Effector CD8-positive, alpha-beta T cell (primary cell): ENCODE results near the gene PRR36.

Experiments
- DNase-seq: peaks from one replicate; lab custom pipeline; 2025; lab: John Stamatoyannopoulos, UW

Gene PRR36

DNA sequence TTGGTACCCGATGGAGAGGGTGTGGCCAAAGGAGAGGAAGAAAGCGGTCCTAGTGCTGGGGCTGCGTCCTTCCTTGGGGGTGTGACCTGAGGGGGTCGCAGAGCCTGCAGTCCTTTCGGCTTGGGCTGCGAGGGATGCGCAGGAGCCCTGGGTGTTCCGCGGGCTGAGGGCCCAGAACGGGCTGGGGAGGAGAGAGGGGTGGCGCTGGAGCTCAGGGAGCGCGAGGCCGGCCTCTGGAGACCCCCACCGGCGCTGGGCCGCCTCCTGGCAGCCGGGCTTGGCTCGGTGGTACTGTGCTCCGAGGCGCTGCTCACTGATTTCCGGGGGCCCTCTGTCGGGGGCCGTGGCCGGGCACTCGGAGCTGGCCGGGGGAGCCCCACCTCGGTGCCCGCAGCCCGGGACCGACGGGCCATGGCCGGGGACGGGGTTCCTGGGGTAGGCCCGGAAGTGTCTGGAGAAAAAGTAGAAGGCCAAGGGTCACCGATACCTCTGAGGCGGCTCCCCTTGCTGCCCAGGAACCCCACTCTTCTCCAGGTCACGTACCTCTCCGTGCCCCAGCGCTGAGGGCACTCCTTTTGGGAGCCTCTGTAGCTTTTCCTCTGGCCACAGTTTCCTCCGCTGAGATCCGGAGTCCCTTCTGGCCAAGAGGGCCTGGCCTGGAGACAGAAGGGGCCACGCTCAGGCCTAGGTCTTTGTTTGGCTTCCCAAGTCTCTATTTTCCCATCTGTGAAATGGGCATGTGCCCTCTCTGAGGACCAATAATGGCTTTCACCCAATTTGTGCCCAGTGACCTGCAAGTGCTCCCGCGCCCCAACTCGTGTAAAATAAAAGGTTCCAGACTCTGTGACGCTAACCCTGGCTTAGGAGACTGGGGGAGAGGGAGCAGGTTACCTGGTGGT is 1.6 kb downstream of the PRR36 start:
- no peak for DNase-seq

DNA sequence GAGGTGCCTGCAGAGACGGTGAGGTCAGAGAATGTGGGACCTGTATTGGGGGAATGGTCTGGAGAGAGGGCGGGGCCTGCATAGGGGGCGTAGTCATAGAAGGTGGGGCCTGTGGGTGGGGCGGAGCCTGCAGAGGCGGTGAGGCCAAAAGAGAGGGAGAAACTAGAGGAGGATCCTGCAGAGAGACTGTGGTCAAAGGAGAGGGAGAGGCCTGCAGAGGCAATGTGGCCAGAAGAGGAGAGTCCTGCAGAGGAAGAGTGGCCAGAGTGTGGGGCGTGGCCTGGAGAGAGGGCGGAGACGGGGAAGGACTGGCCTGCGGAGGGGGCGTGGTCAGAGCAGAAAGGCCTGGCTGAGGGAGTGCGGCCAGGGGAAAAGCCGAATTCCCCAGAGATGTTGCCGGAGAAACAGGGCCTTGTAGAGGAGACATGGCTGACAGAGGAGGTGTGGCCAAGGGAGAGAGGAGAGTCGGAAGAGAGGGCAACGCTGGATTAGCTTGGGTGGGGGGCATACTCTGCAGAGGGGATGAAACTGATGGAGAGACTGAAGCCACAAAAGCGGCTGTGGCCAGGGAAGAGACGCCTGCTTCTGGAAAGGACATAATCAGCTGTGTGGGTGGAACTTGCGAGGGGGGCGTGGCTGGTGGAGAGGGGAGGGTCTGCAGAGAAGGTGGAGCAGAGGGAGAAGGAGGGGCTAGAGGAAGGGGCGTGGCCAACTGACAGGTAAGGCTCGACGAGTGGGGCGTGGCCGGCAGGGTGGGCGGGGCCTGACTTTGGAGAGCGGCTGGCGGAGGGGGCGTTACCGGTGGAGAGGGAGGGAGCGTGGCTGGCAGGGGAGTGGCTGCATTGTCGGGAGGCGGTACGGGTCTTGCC is 2.5 kb downstream of the PRR36 start:
- DNase-seq = peak; percentile 89

DNA sequence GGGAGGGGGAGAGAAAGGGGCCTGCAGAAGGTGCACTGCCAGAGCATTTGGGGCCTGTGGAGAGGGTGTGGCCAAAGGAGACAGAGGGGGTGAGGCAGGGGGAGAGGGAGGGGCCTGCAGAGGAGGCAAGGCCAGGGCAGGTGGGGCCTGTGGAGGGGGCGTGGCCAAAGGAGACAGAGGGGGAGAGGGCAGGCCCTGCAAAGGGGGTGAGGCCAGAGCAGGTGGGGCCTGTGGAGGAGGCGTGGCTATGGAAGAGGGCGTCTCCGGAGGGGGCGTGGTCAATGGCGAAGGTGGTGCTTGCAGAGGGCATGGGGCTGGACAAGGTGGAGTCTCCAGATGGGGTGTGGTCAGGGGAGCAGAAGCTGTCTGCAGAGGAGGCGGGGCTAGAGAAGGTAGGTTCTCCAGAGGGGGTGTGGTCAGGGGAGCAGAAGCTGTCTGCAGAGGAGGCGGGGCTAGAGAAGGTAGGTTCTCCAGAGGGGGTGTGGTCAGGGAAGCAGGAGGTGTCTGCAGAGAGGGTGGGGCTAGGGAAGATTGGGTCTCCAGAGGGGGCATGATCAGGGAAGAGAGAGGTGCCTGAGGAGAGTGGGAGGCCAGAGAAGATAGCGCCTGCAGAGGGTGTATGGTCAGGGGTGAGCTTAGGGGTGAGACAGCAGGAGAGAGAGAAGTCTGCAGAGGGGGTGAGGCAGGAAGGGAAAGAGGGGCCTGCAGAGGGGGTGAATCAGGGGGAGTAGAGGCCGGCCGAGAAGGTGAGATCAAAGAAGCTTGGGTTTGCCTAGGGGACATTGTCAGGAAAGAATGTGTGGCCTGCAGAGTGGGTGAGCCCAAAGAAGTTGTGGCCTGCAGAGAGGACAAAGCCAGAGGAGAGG is 3.4 kb downstream of the PRR36 start:
- peak; percentile 52 for DNase-seq

DNA sequence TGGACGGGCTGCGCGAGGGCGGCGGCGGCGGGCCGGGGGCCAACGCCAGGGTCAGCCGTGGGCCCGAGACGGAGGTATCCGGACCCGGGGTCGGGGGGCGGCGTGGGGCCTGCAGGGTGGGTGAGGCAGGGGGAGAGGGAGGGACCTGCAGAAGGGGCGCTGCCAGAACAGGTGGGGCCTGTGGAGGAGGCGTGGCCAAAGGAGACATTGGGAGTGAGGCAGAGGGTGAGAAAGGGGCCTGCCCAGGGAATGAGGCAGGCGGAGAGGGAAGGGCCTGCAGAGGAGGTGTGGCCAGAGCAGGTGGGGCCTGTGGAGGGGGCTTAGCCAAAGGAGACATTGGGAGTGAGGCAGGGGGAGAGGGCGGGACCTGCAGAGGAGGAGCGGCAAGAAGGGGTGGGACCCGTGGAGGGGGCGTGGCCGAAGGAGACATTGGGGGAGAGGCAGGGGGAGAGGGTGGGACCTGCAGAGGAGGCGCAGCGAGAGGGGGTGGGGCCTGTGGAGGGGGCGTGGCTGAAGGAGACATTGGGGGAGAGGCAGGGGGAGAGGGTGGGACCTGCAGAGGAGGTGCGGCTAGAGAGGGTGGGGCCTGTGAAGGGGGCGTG is 4.2 kb downstream of the PRR36 start:
- peak; percentile 61 for DNase-seq

DNA sequence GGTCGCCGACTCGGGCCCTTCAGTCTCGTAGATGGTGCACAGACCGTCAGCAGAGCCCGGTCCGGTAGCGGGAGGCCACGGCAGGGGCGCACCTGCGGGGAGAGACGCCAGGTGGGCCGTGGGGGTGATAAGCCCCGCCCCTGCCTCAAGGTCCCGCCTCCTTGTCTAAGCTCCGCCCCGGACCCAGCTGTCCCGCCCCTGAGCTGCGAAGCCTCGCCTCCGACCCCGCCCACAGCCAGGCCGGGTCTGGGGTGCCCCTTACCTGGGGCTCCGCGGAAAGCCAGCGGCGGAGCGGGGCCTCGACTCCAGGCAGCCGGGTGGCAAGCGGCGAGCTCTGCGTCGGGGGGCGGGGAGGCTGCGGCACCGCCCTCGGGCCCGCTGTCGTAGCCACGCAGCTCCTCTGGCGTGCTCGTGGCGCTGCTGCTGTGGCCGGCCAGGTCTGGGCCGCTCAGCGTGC is 4.7 kb downstream of the PRR36 start:
- peak; percentile 74 for DNase-seq

DNA sequence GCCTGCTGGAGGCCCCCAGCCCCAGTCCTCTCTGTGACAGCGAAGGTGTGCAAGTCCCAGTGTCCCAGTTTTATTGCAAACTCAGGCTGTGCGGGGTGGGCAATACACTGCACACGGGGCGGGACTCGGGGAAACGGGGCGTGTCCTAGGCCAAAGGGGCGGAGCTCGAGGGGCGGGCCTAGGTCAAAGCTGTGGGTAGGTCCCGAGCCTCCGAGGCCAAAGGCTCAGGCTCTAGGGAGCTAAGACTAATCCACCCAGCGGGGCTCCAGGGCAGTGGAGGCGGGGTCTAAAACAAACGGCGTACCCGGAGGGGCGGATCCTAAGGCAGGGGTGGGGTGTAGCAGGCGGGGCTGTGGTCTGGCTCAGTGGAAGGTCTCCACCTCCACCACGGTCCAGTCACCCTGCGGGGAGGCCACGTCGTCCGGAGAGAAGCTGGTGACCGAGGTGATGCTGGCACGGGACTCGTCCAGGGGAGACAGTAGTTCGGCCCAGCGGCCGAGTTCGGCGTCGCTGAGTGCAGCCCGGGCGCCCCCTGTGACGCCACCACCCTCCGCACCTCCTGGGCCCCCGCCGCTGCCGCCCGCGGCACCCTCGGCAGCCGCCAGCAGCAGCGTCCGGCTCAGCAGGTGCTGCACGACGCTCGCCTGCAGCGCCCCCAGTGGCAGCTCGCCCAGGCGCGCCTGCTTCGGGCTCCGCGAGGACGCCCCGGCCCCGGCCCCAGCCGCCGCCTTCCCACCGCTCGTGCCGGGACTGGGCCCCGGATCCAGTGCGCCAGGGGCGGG is 5.3 kb downstream of the PRR36 start:
- peak; percentile 68 for DNase-seq

DNA sequence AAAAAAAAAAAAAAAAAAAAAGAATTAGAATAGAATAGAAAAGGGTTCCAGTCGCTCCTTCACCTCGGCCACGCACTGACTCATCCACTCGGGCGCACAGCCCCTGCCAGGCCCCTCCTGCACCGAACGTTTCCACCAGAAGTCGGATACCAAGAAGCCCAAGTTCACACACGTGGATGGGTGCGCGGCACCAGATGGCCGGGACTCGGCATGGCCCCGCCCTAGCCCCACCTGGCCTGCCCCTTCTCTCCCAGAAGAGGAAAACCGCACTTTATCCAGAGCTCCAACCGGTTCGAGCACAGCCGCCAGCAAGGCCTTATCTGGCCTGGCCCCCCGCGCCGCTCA is 5.9 kb downstream of the PRR36 start:
- DNase-seq = no peak

DNA sequence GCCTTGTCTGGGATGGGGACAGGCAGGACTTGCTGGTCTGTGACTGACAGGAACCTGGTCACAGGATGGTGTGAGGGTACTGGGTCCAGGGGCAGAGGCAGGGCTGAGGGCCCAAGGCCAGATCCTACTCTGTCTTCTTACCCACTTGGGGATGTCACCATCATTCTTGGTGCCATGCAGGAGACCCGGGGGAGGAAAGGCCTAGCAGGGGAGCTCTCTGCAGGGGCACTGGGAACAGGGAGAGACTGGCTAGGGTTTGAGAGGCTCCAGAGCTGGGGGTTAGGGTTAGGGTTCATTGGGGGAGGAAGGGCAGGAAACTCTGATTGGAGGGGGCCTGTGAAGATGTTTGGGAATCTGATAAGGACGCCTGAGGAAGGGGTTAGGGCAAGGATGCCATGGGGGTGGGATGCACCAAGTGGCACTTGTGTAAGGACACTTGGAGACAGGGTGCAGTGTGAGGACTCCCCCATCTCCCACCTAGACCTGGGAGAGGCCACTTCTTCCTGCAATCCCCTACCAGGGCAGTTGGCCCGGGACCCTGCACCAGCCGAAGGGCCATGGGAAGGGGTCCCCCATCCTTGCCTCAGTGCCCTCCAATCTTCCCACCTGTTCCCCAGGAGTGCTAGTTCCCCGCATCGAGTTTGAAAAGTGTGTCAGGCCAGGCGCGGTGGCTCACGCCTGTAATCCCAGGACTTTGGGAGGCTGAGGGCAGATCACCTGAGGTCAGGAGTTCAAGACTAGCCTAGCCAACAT is 6.9 kb downstream of the PRR36 start:
- no peak for DNase-seq

DNA sequence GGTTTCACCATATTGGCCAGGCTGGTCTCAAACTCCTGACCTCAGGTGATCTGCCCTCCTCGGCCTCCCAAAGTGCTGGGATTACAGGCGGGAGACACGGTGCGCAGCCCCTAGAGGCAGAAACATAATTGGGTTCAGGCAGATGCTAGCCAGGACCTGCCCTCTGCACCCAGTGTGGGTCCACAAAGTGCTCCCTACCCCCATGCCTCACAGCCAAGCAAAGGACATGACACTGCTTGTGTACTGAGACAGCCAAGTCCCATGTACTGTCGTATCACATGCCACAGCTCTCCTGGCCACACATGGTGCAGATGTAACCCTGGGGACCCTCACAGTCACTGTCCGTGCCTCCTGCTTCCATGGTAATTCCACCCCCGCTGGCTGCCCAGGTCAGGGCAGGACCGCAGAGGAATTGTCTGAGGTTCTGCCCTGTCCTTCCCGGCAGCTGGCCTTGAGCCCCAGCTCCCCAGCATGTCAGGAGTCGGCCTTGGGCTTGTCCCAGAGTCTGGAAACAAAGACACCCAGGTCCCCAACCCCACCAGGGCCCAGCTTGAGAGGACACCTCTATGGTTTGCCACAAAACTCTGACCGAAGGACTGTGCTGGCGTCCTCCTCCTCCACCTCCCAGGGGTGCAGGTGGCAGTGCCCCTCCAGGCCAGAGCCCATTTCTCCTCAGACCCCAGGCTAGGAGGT is 7.6 kb downstream of the PRR36 start:
- DNase-seq = no peak

DNA sequence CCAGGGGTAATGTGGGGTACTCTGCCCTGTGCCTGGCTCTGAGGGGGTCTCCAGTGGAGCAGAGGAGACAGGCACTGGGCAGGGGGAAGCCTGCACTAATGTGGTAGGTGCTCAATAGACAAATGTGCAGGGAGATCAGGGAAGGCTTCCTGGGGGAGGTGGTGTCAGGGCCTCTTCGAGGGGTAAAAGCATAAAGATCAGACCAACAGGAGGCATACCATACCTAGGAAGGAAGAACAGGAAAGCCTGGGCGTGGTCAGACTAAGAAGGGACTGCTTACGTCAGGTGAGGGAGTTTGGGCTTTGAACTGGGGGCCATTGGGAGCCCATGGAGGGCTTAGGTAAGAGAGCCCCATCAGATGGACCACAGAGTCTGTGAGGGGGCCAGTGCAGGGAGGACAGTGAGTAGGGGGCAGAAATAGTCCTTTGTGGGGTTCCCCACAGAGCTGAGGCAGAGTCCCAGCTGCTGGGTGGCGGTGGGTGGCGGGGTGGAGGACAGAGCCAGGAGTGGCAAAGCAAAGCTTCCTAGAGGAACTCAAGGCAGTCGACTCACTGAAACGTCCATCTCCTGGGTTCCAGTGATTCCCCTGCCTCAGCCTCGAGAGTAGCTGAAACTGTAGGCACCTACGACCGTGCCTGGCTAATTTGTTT is 8.8 kb downstream of the PRR36 start:
- no peak for DNase-seq

DNA sequence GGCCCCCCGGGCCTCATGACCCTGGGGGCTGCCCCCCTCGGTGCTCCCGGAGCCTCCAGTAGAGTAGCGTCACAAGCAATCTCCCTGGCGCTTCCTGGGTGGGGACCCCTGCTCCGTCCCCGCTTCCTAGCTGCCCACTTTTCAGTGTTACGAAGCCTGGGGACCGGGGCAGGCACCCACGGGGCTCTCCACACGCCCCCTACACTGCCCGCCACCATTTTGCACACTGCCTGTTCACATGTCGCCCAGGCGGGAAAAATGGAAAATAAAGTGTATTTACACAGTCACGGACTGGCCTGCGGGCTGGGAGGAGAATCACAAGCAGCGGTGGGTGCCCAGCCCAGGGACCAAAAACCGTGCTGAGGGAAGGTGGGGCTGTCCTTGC is 9.5 kb downstream of the PRR36 start:
- DNase-seq = no peak

DNA sequence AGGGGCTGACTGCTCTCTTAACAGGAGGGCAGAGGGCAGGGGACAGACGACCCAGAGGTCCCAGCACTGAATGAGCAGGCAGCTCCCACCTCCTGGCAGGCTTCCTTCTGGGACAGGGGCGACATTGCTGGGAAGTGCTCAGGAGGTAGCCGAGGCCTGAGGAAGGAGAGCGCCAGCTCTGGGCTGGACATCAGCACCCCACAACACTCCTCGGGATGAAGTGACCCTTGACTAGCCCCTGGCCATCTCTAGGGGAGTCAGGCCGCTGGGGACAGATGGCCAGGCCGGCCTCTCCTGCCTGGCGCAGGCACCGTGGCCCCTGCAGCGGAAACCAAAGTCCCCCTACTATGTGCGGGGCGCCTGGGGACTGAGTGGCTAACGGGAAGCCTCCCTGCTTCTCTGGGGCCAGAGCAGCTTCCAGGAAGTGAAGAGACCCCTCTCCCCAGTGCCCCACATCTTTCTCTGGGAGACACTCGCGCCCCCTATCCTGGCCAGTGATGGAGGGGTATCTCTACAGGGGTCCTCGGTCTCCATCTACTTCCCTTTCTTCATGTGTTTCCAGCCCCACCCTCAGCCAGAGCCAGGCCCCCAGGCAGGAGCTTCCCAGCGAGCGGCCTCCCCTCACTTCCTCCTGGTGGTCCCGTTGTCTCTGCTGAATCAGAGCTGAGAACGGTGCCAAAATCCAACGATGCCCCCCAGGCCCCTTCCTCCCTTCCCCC is 10.1 kb downstream of the PRR36 start:
- DNase-seq = no peak

DNA sequence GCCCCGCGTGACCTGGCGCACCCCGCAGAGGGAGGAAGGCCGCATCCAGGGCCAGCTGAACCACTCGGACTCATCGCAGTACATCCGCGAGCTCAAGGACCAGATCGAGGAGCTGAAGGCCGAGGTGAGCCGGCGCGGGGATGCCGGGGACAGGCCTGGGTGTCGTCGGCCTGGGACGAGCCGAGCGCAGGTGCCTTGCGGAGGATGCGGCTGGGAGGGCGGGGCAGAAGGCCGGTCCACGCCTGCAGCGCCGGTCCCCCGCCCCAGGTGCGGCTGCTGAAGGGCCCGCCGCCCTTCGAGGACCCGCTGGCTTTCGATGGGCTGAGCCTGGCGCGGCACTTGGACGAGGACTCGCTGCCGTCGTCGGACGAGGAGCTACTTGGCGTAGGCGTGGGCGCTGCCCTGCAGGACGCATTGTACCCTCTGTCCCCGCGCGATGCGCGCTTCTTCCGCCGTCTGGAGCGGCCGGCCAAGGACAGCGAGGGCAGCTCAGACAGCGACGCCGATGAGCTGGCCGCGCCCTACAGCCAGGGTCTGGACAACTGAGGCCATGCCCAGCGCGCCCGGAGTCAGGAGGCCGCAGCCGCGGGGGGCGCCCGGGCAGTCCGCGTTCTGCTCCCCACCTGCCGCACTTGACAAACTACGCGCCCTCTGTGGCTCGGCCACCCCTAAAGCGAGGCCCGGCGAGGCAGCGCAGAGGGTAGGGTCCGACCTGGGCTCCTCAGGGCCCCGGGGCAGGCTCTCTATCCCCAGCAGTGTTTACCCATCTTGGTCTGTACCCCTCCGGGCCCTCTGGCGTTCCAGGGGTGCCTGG is 10.8 kb downstream of the PRR36 start:
- DNase-seq = no peak

DNA sequence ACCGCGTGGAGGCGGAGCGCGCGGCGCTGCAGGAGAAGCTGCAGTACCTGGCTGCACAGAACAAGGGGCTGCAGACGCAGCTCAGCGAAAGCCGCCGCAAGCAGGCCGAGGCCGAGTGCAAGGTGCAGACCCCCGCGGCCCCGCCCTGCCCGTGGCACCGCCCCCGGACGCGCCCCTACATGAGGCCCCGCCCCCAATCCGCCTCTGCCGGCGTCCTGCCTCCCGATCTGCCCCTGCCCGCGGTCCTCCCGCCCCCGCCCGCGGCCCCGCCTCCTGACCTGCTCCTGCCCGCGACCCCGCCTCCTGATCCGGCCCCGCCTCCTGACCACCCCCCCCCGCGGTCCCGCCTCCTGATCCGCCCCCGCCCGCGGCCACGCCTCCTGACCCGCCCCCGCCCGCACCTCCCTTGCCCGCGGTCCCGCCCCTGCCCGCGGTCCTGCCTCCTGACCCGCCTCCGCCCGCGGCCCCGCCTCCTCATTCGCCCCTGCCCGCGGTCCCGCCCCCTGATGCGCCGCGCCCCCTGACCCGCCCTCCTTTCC is 11.7 kb downstream of the PRR36 start:
- peak; percentile 66 for DNase-seq

DNA sequence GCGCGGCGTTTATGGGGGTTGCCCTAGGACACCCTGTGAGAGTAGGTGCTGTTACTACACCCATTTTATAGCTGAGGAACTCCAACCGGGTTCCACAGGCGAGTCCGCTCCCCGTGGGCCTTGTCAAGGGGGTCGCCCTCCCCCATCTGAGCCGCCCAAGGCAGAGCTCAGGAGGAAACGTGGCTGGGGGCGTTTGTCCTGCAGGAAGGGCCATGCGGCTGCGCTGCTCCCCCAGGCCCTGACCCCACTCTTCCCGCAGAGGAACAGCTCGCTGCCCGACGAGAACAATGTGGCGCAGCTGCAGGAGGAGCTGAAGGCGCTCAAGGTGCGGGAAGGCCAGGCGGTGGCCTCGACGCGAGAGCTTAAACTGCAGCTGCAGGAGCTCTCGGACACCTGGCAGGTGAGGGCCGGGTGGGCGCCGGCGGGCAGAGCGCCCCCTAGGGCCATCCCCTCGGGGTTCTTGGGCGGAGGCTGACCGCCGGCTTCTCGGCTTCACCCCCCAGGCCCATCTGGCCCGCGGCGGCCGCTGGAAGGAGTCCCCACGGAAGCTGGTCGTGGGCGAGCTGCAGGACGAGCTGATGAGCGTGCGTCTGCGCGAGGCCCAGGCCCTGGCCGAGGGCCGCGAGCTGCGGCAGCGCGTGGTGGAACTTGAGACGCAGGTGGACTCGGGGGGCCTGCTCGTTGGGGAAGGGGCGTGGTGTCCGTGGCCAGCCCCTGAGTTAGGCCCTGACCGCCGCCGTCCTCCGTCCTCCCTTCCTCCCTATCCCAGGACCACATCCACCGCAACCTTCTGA is 12.4 kb downstream of the PRR36 start:
- no peak for DNase-seq
